ENCODE results near the gene ALK.

The ALK gene

DNA sequence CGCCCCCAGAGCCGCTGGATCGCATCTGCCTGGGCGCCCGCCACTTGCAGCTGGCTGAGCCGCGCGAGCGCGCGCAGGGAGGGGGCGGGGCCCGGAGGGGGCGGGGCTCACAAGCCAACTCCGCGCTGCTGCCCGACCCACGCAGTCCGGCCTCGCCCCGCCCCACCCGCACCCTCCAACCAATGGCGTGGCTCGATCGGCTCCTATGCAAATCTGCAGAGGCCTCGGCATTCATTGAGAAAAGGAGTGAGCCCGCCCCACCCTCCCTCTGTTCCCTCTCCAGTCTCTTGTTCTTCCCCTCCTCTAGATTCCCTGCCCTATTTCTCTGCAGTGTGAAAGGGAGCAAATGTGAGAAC is at the start of gene ALK:
Gene ALK, minus strand, starts transcription at position 27 of the 356 bp plus-strand sequence. CDS start 927 bp downstream, outside the sequence.
- in situ Hi-C loops (cut with MboI; ENCODE audit: low sequenced_read_pairs), result no loop called here

DNA sequence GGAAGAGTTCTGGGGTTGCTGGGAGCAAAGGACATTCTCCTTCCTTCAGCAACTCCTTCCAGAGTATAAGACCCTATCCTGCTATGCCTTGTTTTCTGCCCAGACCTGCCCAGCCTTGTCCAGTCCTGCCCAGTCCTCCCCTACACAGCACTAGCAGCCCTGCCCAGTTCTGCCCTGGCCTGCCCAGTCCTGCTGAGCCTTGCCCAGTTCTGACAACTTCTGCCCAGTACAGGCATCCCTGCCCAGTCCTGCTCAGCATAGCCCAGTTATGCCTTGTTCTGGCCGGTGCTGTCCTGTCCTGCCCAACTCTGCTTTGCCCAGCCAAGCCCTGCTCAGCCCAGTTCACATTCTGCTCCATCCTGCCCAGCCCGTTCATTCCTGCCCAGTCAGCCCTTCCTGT is 44.9 kb upstream of the ALK start:
- in situ Hi-C loops (cut with MboI; ENCODE audit: low sequenced_read_pairs), result no loop called here

DNA sequence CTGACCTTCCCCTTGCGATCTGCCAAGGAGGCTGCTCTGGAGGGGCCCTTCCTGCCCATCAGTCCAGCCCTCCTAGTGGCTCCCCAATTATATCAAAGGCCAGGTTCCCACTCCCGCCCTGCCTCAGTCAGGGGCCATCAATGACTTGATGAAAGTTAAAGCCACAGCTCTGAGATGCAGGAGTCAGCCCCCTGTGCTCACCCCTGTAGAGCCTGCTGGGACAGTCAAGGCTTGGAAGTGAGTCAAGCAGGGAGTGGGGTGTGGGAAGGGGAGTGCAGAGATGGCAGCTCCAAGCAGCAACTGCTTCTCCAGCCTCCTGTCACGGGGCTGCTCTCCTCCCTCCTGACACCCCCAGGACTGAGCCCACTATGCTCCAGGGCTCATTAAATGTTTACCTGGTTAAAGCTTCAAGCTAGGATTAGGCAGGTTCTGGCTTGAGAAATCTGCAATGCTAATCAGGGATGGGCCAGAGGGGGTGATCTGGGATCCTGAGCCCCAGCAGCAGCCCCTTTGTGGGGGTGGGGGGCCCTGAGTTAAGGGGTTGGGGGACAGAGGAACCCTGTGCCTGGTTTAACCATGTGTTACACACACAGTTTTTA is 42.7 kb upstream of the ALK start:
- in situ Hi-C loops (cut with MboI; ENCODE audit: low sequenced_read_pairs), result no loop called here

DNA sequence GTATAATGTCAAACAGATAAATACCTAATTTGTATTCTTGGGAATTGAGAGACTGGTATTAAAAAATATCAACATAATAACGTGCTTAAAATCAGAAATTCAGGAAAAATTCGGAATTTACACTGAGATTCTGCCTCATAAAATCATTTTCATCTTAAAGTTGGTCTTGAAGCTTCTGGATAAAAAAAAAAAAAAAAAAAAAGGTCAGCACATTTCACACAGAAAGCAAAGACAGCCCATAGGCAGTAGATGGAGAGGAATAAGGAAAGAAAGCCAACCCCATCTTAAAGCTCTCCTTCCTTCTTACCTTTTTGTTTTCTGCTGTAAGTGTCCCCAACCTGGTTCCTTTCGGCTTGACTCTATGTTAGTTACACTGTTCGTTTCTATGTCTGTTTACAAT is 41.5 kb upstream of the ALK start:
- in situ Hi-C loops (cut with MboI; ENCODE audit: low sequenced_read_pairs), result no loop called here

DNA sequence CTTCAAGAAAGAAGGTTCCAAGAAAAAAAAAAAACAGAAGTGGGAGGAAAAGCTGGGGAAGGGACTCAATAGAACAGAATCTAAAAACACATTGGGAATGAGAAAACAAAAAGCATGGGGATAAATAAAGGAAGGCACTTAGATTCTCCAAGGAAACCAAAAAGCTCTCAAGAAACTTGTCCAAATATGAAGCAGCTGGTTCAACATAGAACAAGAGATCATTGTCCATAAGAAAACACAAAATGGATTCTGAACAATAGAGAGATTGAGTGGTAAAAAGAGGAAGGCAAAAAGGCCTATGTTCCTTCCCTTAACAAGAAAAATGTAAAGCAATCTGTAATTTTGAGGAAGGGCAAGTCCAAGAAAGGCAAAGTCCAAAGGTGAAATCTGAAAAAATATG is 32.9 kb upstream of the ALK start:
- in situ Hi-C loops (cut with MboI; ENCODE audit: low sequenced_read_pairs), result no loop called here

DNA sequence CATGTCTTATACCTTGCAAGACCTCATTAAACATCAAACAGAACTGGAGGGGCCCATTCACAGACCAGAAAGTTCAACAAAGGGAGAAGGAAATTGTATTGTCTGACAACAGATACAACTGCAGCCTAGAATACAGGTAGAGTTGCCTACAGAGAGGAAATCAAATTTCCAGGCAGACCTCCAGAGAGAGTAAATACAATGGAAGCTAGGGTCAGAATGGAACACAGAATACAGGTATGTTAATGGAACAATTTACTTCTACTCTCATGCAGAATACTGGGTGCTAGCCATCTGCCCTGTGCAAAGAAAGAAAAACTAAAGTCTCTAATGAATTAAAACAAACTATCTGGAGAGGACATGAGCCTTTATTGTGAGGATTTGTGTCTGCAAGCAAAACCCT is 31.6 kb upstream of the ALK start:
- in situ Hi-C loops (cut with MboI; ENCODE audit: low sequenced_read_pairs), result no loop called here

DNA sequence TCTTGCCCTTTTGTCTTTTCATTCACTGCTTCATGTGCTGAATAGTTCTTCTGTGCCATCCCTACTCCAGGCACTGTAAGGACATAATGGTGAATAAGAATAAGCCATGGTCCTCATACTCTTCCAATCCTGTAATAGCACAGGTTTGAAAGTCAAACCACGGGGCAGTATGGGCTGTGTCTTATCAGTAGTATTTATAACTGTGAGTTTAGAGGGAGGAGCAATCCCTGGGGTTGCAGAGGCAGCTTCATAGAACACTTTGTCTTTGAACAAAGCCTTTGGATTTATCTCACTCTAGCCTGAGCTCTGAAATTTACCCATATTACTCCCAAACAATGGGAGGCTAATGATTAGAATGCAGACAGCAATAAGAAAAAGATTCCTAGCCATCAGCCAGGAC is 30.2 kb upstream of the ALK start:
- in situ Hi-C loops (cut with MboI; ENCODE audit: low sequenced_read_pairs), result no loop called here

DNA sequence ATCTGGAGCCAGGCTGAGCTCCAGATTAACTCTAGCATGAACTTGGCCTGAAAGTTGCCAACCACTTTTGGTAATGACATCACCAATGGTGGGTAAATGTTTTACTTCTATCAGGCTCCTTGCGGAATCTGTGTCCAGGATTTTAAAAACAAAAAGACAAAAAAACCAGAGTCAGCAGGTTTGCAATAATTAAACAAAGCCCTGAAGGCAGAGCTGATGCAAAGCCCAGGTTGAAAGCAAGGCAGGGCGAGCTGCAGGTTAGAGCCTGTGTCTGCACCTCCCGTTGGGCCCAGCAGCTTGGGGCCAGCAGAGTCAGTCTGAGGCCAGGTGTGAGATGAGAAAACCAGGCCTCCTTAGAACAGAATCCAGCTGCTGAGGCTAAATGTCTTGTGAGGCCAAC is 29.1 kb upstream of the ALK start:
- in situ Hi-C loops (cut with MboI; ENCODE audit: low sequenced_read_pairs), result no loop called here

DNA sequence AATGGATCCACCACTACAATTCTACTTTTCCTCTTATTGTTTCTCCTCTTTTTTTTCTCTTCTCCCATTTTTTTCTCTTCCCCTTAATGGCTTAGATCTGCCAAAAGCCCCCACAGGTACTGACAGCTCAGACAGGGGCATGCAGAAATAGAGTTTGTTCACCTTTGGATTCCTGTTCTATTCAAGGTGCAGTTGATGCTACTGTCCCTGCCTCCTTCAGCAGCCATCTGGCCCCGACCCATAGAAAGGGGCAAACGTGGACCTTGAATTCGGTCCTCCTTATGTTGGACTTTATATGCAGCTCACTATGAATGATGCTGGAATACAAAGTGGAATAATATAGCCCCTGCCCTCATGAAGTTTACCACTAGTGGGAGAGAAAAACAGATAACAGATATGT is 27.7 kb upstream of the ALK start:
- in situ Hi-C loops (cut with MboI; ENCODE audit: low sequenced_read_pairs), result no loop called here

DNA sequence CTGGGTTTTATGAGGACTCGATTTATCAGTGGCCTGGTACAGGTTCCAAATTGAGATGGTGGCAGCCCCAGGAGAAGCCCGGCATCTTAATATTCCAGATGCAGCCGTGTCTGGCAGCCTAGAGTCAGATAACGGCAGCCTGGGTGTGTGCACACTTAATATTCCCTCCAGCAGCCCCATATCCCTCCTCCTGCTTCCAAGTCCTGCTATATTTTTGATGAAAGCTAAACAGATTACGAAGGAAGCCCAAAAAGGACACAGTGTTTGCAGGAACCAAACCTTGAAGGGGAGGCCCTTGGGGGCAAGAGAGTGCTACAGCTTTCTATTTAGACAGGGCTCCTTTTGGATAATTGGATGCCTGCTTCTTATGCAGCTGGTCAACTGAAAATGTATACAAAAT is 25.1 kb upstream of the ALK start:
- in situ Hi-C loops (cut with MboI; ENCODE audit: low sequenced_read_pairs), result no loop called here

DNA sequence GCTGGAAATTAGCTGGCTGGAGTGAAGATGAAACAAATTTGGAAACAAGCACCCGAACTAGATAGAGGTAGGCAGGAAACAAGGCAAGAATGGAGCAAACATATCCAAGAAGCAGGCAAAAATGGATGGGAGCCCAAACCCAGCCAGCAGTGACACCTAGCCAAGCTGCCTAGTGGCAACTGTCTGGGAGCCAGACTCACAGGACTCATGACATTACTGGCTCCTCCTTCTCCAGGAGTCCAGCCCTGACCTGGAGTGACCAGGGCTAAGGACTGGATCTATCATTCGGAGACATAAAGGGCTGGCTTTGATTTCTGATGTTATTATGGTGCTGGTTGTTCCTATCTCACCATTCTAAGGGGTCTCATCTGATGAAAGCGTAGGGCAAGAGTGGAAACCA is 21.3 kb upstream of the ALK start:
- in situ Hi-C loops (cut with MboI; ENCODE audit: low sequenced_read_pairs), result no loop called here

DNA sequence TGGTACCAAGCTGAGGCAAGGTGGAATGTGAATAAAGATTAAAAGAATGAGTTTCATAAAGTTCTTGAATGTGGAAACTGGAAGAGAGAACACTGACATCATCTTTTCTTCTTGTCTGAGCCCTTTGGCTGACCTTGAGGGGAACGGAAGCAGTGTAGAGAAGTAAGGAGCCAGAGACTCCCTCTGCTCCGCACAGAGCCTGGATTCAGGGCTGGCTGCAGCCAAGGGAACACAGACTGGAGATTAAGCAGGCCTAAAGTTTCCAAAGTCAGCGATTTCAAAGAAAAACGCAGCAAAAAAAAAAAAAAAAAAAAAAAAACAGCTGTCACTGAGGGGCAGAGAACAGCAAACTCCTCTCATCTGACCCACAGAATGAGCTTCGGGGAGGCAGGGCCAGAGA is 19.3 kb upstream of the ALK start:
- in situ Hi-C loops (cut with MboI; ENCODE audit: low sequenced_read_pairs), result no loop called here

DNA sequence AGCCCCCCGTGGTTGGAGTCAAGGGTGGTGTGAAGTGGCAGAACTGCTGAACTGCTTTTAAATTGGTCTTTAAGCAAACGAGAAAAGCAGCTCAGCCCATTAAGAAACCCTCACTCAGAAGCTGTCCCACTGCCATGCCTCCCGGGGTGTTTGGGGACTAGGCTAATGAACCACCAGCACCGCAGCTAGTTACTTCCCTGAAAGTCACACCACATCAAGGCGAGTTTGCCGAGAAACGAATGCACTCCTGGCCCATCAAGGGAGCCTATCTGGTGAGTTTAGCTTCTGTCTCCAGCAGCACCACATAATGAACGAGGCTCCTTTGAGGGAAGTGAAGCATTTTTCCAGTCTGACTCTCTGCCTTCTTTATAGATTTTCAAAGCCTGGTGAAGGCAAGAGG is 14.6 kb upstream of the ALK start:
- in situ Hi-C loops (cut with MboI; ENCODE audit: low sequenced_read_pairs), result no loop called here

DNA sequence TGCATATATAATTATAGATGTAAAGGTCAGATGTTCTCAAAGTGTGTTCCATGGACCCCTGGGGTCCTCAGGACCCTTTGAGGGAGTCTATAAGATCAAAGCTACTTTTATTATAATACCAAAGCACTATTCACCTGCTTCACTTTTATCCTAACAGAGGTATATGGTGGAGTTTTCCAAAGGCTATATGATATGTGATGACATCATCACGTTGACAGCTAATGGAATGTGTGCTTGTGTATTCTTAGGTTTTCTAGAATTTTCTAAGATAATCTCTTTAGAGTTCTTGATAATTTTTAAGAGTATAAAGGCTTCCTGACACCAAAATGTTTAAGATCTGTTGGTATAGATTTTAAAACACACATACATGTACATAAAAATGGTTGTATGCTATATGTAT is 10.4 kb upstream of the ALK start:
- in situ Hi-C loops (cut with MboI; ENCODE audit: low sequenced_read_pairs), result no loop called here

DNA sequence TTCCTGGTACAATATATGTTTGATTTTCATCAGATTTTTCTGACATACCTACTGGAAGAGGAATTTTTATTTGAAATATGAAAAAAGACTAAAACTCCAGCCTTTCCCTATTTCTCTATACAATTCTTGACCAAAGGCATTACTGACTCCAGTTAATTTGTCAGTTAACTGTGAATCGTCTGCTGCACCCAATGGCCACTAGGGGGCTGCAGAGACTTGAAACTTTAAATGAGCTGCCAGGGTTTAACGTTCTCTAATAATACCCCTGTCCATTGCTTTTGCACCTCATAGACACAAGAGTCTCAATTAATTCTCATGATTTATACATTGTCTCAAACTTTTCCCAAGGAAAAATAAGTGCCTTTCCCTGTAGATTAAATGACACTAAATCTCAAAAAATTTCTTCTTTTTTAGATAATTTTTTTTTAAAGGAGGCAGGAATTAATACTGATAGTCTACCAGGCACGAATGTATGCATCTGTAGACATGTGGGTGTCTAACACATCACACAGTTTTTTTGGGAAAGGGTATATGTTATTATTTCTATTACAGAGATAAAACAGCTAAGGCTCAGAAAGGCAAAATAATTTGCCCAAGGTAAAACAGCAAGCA is 1.8 kb upstream of the ALK start:
- in situ Hi-C loops (cut with MboI; ENCODE audit: low sequenced_read_pairs), result no loop called here

DNA sequence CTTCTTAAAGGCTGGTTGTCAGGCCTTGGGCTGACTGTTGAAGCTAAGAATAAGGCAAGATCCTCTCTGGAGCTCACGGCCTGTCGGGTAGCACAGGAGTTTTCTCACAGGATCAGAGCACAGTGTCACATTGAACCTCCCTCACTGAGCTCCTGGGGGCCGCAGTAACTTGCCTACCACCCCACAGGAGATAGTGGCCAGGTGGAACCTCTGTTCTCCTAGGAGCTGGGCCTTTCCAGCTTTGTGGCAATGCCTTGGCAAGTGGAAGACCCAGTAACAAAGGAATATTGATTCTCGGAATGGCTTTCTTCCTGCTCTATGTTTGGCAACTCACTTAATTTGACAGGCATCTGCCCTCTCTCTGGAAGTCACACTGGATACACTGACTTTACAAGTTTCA is 1.2 kb upstream of the ALK start:
- in situ Hi-C loops (cut with MboI; ENCODE audit: low sequenced_read_pairs), result no loop called here

DNA sequence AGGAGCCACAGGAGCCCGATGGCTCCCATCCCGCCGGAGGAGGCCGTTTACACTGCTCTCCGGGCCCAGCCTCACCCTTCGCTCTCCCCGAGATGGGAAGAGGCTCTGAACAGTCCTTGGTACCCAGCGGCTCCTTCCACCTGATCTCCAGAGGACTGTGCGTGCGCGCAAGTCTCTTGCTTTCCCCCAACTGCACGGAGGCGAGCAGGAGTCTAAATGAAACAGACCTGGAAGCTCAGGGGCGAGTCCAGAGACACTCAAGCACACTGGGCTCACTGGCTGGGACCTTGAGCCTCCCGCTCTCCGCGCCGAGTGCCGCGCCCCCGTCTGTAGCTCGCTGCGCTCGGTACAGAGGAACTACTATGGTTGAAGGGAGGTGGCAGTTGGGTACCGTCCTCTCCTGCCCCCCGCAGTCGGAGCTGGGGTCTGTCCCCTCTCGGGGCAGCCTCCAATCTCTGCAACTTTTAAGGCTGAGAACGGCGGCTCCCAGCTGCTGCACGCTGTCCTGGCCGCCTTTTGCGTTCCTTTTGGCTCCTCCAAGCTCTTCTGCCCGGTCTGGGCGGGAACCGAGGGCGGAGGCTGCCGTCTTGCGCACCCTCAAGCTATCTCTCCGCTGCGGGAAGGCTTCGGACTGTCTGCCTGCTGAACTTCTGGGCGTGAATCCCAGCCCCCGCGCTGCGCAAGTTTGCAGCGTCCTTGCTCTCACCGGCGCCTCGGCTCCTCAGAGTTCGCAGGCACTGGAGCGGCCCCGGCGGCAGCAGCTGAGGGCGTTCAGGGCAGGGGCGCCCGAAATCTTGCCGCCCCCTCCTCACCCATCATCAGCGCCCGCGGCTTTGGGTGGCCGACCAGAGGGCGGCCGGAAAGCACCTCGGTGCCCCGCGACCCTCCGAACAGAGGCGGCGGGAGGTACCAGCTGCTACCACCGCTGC is 491 bp downstream of the ALK start:
- in situ Hi-C loops (cut with MboI; ENCODE audit: low sequenced_read_pairs), result no loop called here

DNA sequence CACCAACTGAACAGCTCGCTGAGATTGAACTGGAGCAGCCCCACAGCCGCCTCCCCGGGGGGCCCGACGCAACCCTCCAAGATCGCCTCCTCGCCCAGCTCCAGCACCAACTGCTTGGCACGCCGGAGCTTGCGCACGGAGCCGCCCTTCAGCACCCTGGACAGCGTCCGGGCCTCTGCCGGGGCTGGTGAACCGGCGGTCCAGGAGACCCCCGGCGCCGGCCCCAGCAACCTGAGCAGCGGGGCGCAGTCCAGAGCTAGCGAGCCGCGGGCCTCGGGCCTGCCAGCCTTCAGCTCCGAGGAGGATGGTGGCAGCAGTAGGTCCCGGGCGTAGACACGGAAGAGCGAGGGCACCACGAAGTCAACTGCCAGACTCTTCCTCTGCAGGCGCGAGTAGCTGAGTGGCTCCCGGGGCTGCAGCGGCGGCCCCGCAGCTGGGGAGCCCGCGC is 1.2 kb downstream of the ALK start:
- in situ Hi-C loops (cut with MboI; ENCODE audit: low sequenced_read_pairs), result no loop called here

DNA sequence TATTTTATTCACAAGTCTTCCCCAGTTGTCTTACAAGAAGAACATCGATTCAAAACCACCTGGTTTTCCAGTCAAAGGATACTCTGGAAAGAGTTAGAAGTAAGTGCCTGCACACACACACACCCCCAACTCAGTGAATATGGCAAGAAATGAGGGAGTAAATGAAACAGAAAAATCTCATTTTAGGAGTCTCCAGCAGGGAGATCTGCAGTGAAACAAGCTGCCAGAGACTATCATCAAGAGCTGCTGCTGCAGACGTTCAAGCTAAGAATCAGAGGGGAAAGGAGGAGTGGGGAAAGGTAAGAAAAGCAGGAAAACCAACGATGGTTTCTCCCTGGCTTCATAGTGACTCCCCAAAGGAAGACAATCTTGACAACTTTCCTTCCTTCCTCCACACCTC is 2.4 kb downstream of the ALK start:
- in situ Hi-C loops (cut with MboI; ENCODE audit: low sequenced_read_pairs), result no loop called here

DNA sequence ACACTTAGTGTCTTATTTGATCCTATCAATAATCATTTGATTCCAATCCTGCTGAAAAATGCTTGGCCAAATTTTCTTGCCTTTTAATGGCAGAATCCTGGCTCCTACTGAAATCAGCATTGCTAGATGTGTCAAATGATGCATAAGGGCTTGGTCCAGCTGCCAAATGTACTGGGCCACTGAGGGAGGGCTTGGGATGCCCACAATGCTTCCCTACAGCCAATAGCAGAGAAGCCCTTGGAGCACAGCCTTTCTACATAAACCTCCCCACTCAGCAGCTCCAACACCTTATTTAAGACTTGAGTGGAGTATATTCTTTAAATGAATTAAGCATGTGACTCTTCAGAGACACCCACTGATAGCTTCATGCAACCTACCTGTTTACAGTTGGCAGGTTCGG is 3.6 kb downstream of the ALK start:
- in situ Hi-C loops (cut with MboI; ENCODE audit: low sequenced_read_pairs), result no loop called here

DNA sequence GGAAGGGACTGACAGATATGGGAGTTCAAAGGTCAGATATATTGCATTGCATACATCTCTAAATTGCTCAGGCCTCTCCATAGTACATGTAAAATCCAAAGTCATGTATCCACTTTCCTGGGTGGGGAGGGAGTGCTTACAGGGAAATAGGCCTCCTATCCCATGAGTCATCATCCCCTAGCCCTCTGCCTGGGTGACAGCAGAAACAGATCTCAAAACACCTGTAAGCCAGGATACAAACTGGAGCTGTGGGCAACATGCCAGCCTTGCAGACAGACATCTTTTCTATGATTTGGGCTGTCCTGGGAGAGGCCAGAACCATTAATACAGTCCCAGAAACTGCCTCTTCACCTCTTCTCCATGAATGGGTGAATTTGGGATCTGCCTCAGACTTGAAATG is 4.8 kb downstream of the ALK start:
- in situ Hi-C loops (cut with MboI; ENCODE audit: low sequenced_read_pairs), result no loop called here

DNA sequence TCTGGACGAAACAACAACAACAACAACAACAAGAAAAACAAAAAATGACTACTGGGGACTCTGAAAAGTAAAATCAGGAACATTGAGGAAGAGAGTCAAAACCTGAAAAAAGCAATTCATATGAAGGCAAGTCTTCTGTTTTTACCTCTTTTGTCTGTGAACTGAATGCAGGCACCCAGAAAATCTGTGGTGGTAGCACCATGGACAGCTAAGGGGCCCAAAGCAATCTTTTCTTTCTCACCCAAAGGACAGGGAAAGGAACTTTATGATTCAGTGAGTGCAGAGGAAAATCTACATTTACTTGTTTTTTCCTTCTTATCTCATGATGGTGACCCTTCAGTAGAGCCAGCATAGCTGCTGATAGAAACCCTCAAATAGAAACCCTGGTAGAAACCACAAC is 10.4 kb downstream of the ALK start:
- in situ Hi-C loops (cut with MboI; ENCODE audit: low sequenced_read_pairs), result no loop called here
